ENCODE results near the gene TUBG2.
A peak's percentile ranks its signal among the peaks of the same experiment; 100 is the strongest.
"Not testable (repeated sequence)": the region's sequence is repeated elsewhere in the genome, so short reads cannot be mapped to it uniquely, and the experiment has no call there.

Gene TUBG2

DNA sequence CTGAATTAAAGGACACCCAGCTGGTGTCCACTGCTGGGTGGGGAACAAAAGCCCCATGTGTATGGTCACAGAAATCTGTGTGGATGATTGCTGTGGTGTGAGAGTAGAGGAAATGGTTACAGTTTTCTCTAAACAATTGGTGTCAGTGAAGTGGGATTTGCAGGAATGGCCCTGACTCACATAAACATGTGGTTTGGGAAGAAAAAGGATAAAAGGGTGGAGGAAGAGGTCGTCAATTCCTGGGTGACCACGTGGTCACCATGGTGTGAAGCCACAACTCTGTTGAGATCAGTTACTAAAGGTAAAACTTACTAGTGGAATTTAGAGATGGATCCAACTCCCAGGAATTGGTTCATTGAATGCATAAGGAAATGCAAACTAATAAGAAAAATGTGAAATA is 3.6 kb upstream of the TUBG2 start:
- DNase-seq = no peak

DNA sequence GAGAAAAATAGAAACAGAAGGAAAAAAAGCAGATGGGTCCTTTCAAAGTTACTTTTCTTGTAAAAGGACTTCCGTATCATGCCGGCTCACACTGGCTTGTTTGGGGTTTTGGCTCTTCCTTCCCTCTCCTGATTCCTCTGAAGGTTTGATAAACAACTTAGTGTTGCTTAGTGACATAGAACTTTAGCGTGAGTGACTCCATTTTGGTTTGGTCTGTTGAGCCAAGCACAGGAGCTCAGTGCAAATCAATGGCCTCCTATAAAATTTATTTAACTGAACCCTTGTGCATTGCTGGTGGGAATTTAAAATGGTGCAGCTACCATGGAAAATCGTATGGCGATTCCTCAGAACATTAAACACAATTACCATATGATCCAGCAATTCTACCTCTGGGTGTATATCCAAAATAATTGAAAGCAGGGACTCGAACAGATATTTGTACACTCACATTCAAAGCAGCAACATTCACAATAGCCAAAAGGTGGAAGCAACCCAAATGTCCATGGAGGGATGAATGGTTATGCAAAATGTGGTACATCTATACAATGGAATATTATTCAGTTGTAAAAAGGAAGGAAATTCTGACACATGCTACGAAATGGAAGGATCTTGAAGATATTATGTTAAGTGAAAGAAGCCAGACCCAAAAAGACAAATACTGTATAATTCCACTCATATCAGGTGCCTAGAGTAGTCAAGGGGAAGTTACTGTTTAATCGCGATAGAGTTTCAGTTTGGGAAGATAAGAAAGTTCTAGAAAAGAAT is 1.1 kb upstream of the TUBG2 start:
- no peak for DNase-seq

DNA sequence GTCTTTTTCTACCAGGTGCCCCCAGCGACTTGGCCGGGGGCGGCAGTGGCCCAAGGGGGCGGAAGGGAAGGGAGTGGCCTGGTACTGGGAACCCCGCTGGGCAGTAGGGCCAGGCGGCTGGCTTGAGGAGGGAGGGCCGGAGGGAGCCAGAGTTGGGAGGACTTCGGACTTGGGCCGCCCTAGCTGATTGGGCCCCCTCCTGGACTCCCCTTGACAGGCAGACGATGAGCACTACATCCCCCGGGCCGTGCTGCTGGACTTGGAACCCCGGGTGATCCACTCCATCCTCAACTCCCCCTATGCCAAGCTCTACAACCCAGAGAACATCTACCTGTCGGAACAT is 819 bp downstream of the TUBG2 start:
- DNase-seq = not testable (repeated sequence)

DNA sequence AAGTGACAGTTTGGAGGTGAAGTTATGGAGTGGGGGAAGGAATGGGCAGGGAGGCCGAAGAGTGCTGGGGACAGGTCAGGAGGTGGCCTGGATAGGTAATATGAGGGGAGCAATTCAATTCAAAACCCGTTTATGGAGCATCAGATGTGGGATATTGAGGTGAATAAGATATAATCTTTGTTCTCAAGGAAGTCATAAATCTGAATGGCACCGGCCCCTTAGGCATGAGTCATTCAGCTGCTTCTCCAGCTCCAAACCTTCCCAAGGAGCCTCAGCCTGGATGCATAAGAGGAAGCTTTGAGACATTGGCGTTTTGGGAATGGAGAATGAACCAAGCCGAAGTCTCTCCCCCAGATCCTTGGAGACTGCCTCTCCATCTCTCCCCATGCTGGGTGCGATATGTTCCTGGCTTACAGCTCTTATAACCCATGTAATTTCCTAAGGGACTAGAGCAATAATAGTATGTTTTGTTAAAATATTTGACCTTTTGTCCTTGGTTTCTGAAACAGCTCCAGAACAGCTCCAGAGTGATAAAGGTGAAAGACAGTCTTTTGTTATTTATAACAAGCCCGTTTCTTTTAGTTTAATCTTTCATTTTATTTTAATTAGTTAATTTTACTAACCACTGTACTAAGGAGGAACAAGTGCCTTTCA is 1.7 kb downstream of the TUBG2 start:
- DNase-seq = no peak

DNA sequence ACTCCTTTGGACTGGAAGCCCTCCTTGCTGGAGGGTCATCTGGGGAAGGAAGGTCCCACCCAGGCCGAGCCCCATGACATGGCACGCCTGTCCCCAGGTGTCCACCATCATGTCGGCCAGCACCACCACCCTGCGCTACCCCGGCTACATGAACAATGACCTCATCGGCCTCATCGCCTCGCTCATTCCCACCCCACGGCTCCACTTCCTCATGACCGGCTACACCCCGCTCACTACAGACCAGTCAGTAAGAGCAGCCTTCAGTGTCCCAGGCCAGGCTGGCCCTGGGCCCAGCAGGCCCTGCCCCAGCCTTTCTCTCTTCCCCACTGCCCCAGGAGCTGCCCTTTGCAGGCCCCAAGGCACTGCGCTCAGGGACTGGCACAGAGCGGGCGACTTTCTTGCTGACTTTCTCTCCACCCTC is 6.5 kb downstream of the TUBG2 start:
- no peak for DNase-seq

DNA sequence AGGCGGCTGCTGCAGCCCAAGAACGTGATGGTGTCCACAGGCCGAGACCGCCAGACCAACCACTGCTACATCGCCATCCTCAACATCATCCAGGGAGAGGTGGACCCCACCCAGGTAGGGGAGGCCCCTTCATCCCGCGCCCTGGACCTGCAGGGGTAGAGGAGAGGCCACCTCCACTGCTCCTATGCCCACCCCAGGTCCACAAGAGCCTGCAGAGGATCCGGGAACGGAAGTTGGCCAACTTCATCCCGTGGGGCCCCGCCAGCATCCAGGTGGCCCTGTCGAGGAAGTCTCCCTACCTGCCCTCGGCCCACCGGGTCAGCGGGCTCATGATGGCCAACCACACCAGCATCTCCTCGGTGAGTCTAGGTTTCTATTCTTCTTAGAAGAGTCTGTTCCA is 7.0 kb downstream of the TUBG2 start:
- not testable (repeated sequence) for DNase-seq

DNA sequence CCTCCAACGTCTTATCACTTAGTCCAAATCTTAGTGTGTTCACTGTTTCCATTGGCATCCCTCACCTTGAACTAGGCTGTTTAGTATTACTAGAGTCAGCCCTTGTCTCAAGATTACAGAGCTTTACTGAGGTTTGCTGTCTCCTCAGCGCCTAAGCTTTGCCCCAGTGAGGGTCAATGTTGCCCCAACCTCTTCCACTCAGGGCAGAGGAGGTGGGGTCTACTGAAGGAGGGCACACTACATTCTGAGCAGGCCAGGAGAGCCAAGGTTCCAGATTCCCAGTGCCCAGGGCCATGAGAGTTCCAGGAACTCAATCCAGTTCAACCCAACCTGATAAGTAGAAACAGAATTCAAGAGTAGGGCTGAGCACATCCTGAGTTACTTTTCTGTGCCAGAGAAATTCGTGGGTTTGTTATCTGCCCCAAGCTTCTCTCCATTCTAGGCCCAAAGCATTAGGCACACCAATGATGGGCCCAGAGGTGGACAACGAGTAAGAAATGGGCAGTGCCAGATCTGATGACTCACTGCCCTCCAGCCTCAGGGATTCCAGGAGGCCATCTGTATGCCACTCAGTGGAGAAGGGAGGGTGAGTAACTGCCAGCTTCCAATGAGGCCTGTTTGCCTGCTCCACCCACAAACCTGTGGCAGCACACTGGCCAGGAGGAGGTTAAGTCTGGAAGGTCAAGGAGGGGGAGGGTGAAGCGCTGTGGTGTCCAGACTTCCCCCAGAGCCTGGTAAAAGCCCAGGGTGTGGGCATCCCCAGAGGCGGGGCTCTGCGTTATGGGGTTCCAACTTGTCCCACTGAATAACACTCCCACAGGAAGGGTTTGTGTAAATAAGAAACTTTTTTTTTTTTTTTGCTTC is 8.2 kb downstream of the TUBG2 start:
- DNase-seq = no peak

DNA sequence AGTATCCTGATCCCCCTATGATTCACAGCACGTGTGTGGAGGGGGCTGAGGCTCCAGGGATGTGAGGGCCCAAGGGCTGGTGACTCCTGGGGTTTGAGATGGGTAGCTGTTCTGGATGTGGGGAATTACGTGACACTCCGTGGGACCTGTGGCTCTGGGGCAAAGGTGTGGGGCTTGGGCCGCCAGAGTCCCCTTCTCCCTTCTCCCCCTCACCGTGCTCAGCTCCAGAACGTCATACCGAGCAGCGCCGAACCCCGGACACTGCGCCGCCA is 10.6 kb downstream of the TUBG2 start:
- no peak for DNase-seq

DNA sequence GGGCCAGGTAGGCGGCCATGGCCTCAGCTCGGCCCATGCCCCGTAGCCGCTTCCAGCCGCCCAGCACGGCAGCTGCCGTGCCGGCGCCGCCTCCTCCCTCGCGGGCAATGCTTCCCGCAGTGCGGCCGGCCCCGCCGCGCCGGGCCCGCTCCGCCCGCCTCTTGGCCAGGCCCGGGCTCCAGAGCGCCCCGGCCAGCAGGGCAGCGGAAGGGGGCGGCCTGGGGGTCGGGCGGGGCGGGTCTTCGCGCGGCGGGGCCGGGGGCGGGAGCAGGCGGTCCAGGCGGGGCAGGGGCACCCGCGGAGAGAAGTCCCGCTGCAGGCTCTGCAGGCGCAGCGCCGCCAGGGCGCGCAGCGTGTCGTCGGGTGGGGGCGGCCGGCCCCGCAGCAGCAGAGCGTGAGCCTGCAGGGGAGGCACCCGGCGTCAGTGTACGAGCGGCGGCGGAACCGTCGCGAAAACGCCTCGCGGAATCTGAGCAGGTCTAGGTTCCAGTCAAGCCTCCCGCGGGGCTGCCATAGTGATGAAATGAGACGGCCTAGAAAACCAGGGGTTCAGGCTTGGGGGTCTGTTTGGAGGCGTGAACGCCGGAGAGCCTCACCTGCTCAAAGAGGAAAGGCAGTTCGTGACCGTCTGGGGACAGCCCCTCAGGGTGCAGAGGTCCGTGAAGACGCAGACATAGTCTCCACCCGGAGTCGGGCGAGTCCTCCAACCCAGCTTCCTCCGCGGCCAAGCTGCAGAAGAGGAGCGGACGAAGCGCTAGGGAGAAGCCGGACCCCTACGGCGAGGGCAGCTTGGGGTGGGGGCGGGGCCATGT is 11.1 kb downstream of the TUBG2 start:
- DNase-seq = no peak

DNA sequence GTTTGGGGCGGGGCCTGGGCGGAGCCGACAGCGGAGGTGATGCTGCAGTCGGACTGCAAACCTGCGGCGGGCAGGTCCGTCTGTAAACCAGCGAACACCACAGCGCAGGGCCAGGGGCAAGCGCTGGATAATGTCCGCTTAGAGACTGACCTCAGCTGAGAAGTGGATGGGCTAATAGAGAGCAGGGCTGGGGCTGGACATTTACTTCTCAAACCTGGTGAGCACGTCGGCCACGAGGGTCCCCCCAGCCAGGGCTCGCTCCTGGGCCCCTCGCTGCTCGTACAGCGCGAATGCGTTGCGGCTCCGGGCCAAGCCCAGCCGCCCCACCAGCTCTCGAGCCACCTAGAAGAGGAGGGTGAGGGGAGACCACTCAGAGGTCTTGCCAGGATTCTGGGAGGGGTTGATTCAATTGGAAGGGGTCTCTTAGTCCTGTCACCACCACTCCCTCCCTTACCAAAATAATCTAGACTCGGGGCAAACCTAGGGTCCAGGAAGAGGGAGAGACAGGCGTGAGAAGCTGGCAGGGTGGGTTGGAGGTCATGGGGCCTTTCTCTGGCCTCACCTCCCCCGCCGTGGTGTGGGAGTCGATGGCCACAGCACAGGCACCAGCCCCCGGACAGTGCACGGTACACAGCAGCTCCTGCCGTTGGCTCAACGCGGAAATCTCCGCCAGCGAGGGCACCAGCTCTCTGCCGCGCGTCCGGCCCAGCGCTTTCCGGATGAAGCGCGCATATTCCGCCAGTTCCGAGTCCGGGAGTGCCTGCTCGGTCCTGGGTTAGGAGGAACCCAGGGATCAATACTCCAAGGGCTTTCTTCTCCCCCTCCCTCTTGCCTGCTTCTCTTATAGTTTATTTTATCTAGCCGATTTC is 11.9 kb downstream of the TUBG2 start:
- no peak for DNase-seq

DNA sequence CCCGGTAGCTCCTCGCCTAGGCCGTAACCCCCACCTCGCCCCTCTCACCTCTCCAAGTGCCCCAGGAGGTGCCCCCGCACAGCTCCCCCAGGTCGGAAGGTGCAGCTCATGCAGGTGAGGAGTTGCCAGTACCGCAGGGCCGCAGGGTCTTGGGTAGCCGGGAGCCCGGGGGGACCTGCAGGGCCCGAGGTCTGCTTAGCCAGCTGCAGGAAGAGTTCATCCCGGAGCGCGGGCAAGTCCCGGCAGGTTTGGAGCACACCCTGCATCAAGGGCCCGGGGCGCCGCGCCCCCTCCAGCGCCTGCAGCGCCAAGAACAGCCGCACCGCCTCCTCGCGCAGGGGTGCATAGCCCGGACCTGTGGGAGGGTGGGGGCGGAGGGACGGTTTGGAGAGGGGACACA is 13.0 kb downstream of the TUBG2 start:
- peak; percentile 33 for DNase-seq

DNA sequence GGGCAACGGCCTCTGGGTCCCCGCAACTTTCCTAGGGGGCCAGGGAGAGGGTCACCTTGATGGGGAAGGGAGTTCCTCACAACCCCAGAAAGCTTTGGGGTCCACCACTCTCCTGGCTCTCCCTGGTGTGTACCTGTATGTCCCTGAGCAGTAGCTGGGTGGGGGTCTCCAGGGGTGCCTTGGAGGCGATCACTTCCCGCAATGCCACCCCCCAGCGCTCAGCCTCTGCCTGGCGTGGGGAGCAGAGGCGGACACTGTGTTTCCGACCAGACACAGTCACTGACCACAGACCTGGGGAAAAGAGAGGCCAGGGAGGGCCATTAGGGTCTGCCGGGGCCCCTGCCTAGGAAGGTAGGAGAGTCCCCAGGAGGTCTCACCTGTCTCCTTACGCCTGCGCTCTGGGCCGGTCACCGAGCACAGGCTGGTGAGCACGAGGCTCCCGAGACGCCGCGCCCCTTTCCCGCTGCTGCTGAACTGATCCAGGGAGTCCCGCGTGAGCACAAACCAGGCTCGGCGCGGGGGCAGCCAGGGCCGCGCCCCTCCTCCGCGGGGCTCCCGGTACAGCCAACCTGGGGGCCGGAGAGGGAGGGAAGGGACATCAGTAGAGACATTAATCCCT is 14.3 kb downstream of the TUBG2 start:
- no peak for DNase-seq

DNA sequence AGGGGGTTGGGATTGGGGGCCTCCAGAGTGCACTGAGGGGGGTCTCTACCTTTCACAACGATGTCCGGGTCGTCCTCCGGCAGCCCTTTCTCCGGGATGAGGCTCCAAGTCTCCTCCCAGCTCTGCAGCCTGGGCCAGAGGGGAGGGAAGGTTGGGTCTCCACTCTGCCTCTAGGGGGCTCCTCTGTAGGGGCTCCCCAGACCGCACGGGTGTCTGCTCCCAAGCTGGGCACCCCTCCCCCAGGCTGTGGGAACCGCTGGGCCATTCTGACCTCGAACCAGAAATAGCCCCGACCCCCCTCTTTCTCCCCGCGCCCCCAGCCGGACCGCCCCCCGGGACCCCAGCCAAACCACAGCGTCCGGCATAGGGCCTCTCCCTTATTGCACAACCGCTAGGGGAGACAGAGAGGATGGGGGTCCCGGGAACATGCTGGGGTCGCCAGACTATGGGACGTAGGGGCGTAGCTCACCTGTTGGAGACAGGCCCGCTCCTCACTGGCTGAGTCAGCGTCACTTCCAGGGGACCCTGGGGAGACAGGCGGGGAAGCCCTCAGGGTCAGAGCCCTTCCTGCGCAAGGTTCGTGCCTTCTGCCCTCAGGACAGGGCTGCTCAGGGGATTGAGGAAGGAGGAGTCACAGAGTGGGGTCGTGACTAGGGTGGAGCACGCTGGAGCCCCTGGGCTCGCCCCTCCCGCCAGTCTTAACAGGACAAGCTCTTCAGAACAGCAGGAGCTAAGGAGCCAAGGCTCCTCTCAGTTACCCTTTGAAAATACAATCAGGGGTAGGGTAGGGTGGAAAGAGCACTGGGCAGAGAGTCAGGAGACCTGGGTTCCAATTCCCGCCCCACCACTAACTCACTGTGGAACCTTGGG is 15.0 kb downstream of the TUBG2 start:
- DNase-seq = peak; percentile 9

DNA sequence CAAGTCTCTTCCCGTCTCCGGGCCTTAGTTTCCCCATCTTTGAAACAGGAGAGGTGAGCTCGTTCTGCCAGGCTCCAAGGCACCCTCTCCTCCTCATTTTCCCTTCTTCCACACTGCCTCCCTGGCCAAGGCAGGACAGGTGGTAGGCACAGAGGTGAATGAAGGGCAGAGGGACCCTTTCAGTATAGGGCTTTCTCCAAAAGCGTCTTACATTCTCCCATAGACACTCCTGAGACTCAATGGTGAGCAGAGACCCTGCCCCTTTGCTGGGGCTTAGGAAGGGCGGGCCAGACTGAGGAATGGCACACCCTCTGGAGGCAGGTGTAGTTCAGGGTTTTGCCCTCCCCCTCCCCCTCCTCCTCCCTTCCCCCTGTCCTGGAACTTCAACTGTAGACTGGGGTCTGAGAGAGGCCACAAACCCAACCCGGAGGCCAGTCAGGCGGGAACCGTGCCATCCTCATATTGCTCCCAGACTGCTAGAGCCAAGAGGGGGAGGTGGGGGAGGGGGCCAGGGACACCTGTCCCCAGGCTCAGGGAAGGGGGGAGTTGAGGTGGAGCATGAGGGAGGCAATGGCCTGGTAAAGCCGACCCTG is 15.8 kb downstream of the TUBG2 start:
- peak; percentile 80 for DNase-seq

DNA sequence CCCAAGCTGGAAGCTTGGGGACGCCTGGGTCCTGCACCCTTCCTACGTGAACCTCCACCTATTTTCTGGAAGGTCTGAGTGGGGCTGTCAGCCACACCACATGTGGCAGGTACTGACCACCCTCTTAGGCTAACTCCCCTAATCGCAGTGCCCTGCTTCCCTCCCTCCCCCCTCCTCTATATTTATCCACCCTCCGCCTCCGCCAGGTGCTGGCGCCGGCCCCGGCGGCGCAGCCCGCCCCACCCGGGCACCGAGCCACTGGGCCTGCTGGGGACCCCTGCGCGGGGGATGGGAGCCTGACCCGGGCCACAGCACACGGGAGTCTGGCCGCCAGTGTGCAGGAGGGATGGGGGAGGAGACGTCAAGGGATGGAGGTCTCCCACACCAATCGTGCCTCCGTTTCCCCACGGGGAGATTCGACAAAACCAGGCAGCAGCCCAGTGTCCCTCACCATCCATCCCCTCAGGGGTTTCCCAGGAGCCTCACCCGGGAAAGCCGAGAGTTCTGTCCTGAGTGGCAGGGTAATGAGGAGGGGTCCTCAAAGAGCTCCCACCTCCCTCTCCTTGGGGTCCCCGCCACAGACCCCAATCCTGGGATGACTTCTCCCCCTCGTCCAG is 16.4 kb downstream of the TUBG2 start:
- DNase-seq = peak; percentile 80

DNA sequence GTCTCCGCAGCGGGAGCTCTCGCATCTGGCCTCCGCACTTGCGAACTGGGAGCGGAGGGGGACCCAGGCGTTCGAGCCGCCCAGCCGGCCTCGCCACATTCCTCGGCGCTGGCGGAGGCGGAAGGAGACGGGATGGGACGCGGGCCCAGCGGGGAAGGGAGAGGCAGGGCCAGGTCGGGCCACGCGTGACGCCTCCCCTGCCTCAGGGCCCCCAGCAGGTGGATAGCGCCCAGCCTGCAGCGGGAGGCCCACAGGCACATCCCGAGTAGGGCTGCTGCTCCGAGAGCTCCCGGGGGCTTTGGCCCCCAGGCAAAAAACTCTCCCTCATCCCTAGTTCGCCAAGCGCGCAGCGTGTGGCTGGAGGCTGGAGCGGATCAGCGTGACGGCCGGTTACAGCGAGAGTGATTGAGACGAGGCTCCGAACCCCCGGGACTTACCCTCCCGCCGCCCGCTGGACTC is 16.9 kb downstream of the TUBG2 start:
- DNase-seq = no peak

DNA sequence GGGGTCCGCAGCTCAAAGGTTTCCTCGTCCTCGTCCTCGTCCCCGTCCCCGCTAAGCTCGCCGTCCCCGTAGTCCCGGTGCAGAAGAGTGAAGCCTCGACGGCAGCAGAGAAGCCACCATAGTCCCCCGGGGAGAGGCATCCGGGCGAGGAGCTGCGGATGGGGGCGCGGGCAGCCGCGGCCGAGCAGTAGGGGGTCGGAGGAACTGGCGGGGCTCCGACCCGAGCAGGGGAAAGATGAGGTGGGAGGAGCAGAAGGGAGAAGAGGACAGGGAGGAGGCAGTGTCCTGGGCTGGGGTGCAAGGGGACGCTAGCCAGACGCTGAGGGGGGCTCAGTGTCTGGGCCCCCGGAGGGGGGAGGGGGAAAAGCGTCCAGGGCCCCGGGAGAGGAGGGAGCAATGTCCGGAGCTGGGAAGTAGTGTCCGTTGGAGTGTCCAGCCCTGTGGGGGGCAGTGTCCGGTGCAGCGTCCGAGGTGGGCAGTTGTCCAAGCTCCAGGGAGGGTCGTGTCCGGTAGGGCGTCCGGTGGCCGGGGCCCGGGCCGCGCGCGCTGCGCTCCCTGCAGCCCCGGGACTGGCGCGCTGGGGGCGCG is 17.4 kb downstream of the TUBG2 start, which contains the start of gene PLEKHH3:
PLEKHH3 (minus strand) TSS at position 571 of the 588 bp plus-strand sequence; CDS start at position 140, 431 bp downstream.
- peak; percentile 20 for DNase-seq

DNA sequence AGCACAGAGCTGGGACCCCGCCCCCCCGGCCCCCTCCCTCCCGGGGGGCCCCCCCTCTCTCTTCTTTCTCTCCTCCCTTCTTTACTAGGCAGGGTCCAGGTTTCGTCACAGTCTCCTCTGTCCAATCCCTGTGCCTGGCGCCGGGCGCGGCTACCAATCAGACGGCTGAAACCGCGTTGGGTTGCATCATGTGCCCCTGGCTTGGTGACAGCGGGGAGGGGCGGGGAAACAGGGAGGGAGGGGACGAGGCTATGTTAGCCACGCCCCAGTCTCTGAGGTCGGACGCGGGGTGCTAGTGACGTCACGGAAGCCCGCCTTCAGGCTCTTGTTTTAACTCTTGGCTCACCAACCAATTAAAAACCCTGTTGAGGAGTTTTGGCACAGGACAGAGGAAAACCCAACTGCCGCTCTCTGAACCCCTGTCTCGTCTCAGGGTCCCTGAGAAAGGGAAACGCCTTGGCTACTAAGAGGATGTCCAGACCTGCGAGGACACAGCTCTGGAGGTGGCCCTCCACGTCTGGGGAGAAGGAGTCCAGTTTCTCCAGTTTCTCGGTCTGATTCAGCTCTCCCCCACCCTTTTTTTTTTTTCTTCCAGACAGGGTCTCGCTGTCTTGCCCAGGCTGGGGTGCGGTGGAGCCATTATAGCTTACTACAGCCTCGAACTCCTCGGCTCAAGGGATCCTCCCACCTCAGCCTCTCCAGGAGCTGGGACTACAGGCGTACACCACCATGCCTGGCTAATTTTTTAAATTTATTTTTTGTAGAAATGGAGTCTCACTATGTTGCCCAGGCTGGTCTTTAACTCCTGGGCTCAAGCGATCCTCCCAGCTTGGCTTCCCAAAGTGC is 18.2 kb downstream of the TUBG2 start:
- DNase-seq = peak; percentile 98
